ENCODE measurements around the gene RASSF1. TPM values are rescaled to one million over a fixed set of nuclear protein-coding genes. Genes with fewer than 3 reads are reported as not detected.

The RASSF1 gene
- total RNA-seq, 1 experiment from 2014 or later: 29.6 TPM

DNA sequence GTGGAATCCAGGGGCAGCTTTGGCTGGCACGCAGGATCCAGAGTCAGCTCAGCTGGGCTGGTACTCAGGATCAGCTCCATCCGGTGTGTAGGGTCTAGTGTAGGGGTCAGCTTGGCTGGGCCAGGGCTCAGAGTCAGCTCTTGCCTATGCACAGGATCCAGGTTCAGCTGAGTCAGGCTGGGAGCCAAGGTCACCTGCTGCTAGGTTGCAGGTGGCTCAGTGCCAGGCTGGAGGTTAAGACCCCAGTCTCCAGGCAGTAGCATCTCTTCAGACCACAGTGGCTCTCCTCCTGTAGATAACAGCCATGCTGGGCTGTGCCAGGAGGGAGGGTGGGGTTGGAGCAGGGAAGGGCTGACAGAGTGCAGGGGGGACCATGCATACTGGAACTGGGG, 43.3 kb downstream of the RASSF1 start:
- Histone ChIP-seq H3K4me3 (replicated peaks in 1 of 2; ENCODE audit: low read depth in 1 of 2, low read length in 2 of 2) (no peak overlapping the region), H3K9ac (ENCODE audit: low read length) (no peak overlapping the region), H2AFZ (ENCODE audit: low read depth, low read length, poor library complexity, severe bottlenecking) (no peak overlapping the region), H3K9me3 (ENCODE audit: control insufficient read depth in 1 of 2, insufficient read depth in 1 of 2, low read depth in 1 of 2, low read length in 2 of 2) (no peaks in the 10 kb centered on the region), H4K20me1 (ENCODE audit: insufficient read depth) (no peaks in the 10 kb centered on the region), H3K9me2 (ENCODE audit: insufficient read depth) (no peaks in the 10 kb centered on the region), H3K27me3 (ENCODE audit: insufficient read depth, low read length) (no peaks in the 10 kb centered on the region), H3K27ac (ENCODE audit: low read depth, low read length) (no peak overlapping the region; the same call in 1 of the 2 replicates), H3K4me1 (ENCODE audit: control insufficient read depth in 1 of 2, insufficient read depth in 2 of 2, low read length in 2 of 2) (peaks cover 14 to 40% of the 10 kb centered on the region in 2 experiments), H3K36me3 (ENCODE audit: control insufficient read depth in 1 of 2, insufficient read depth in 2 of 2, low read length in 2 of 2) (no peaks in the 10 kb centered on the region), H3K4me2 (ENCODE audit: low read length) (peak overlapping the region; percentile 97; the same call in 1 of the 2 replicates), H3K79me2 (ENCODE audit: insufficient read depth, low read length) (peaks cover 3% of the 10 kb centered on the region; the same call in 1 of the 2 replicates)
- ATAC-seq (no peak), DNase-seq (ENCODE audit: low read depth, low spot score) (no peak)
- TF ChIP-seq CEBPB (IDR thresholded peaks at IDR 0.05; ENCODE audit: low read depth) (no peak), POLR2A (IDR thresholded peaks at IDR 0.05; ENCODE audit: borderline replicate concordance, extremely low read depth, insufficient read depth, insufficient read length) (no peak), ELF1 (IDR thresholded peaks at IDR 0.05; ENCODE audit: borderline replicate concordance, low read depth) (no peak), CBX3 (IDR thresholded peaks at IDR 0.05; ENCODE audit: low read depth) (no peak), YY1 (IDR thresholded peaks at IDR 0.05; ENCODE audit: extremely low read depth, insufficient replicate concordance, low read depth, low read length) (no peak), SIN3A (IDR thresholded peaks at IDR 0.05; ENCODE audit: low read depth) (no peak), SRF (IDR thresholded peaks at IDR 0.05; ENCODE audit: low read depth) (no peak)
- TF ChIP-seq, protein P1, sequence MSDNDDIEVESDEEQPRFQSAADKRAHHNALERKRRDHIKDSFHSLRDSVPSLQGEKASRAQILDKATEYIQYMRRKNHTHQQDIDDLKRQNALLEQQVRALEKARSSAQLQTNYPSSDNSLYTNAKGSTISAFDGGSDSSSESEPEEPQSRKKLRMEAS (IDR thresholded peaks at IDR 0.05): no peak
- TF ChIP-seq, protein P2, sequence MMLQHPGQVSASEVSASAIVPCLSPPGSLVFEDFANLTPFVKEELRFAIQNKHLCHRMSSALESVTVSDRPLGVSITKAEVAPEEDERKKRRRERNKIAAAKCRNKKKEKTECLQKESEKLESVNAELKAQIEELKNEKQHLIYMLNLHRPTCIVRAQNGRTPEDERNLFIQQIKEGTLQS (IDR thresholded peaks at IDR 0.05): no peak
- TF ChIP-seq, protein P3, sequence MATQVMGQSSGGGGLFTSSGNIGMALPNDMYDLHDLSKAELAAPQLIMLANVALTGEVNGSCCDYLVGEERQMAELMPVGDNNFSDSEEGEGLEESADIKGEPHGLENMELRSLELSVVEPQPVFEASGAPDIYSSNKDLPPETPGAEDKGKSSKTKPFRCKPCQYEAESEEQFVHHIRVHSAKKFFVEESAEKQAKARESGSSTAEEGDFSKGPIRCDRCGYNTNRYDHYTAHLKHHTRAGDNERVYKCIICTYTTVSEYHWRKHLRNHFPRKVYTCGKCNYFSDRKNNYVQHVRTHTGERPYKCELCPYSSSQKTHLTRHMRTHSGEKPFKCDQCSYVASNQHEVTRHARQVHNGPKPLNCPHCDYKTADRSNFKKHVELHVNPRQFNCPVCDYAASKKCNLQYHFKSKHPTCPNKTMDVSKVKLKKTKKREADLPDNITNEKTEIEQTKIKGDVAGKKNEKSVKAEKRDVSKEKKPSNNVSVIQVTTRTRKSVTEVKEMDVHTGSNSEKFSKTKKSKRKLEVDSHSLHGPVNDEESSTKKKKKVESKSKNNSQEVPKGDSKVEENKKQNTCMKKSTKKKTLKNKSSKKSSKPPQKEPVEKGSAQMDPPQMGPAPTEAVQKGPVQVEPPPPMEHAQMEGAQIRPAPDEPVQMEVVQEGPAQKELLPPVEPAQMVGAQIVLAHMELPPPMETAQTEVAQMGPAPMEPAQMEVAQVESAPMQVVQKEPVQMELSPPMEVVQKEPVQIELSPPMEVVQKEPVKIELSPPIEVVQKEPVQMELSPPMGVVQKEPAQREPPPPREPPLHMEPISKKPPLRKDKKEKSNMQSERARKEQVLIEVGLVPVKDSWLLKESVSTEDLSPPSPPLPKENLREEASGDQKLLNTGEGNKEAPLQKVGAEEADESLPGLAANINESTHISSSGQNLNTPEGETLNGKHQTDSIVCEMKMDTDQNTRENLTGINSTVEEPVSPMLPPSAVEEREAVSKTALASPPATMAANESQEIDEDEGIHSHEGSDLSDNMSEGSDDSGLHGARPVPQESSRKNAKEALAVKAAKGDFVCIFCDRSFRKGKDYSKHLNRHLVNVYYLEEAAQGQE (IDR thresholded peaks at IDR 0.05; ENCODE audit: low read depth): no peak
- intact Hi-C loops (cut with micrococcal nuclease): no loop called here
- BruUV-seq (replicated peaks): no TSS peak
- RAD21 ChIA-PET (ENCODE audit: low non-redundant PET in 1 of 2, low total read pairs in 2 of 2, uncharacterized antibody in 2 of 2, unreplicated experiment in 2 of 2): no interaction called here
- POLR2A ChIA-PET: interaction anchor here (1.2 kb wide), 1 partner anchor 62 kb away, joined by 3 read pairs; the partner anchor contains the start of gene GNAI2
- CTCF ChIA-PET: no interaction called here
